ENCODE data around the gene ANO10.

DNA sequence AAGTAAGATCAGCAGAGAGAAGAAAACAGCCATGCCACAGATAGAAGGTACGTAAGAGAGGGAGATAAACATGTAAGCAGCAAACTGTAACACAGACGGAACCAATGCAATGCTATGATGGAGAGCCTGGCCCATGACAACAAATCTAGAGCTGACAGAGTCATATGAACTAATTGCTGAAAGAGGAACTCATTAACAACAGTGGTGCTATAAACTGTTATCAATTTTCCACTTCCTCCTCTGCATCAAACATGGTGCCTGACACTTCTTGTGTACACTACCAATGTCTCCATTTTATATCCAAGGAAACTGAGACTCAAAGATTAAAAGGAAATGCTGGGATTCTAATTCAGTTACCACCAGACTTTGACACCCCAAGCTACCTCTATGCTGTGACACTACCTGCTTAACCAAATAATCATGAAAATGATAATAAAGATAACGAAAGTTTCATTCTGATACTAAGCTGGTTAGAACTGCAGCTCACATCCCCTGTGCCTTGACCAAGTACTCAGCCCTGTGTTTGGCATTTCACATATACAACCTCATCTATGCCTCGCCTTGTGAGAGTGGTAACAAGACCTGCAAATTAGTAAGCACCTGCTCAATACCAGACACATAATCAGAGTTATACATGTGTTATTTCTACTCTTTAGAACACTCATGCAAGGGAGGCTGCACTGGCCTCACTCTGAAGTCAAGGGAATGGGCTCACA, 79.3 kb downstream of the ANO10 start:
- no peak for TF ChIP-seq EZH2 (IDR thresholded peaks at IDR 0.05; ENCODE audit: borderline replicate concordance, low read length)
- no peak for TF ChIP-seq CTCF (conservative IDR thresholded peaks at IDR 0.05 in 1 of 2, IDR thresholded peaks at IDR 0.05 in 1 of 2; ENCODE audit: extremely low read depth in 1 of 2, insufficient read depth in 1 of 2, low read depth in 1 of 2, low read length in 2 of 2)
